NOMO-1 (cell line): ENCODE data around the gene SUSD2.
A peak's percentile ranks its signal among the peaks of the same experiment; 100 is the strongest.
"Not testable (repeated sequence)": the region's sequence is repeated elsewhere in the genome, so short reads cannot be mapped to it uniquely, and the experiment has no call there.

Experiments
- DNase-seq, 2 experiments: peaks; one replicate each; lab custom pipeline; 2025; ENCODE audit not compliant: unreplicated experiment in 2 of 2; lab: John Stamatoyannopoulos, UW

Gene SUSD2

GRCh38 chr22:24209687-24210086 lies 28.4 kb downstream of the SUSD2 start:
- no peak for DNase-seq

DNA sequence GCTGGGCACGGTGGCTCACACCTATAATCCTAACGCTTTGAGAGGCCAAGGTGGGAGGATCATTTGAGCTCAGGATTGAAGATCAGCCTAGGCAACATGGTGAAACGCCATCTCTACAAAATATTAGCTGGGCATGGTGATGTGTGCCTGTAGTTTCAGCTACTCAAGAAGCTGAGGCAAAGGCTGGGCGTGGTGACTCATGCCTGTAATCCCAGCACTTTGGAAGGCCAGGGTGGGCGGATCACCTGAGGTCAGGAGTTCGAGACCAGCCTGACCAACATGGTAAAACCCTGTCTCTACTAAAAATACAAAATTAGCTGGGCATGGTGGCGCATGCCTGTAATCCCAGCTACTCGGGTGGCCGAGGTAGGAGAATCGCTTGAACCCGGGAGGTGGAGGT lies 29.1 kb downstream of the SUSD2 start:
- DNase-seq: not testable (repeated sequence)

GRCh38 chr22:24211716-24212115 lies 30.4 kb downstream of the SUSD2 start:
- not testable (repeated sequence) for DNase-seq

DNA sequence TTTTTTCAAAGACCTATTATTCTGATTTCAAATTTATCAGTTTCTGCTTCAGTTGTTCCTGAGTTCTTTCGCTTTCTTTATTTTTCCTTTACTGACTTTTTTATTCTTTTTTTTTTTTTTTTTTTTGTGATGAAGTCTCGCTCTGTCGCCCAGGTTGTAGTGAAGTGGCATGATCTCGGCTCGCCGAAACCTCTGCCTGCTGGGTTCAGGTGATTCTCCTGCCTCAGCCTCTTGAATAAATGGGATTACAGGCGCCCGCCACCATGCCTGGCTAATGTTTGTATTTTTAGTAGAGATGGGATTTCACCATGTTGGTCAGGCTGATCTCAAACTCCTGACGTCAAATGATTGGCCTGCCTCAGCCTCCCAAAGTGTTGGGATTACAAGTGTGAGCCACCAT lies 31.8 kb downstream of the SUSD2 start:
- not testable (repeated sequence) for DNase-seq

GRCh38 chr22:24214467-24215285 lies 33.4 kb downstream of the SUSD2 start:
- no peak for DNase-seq

DNA sequence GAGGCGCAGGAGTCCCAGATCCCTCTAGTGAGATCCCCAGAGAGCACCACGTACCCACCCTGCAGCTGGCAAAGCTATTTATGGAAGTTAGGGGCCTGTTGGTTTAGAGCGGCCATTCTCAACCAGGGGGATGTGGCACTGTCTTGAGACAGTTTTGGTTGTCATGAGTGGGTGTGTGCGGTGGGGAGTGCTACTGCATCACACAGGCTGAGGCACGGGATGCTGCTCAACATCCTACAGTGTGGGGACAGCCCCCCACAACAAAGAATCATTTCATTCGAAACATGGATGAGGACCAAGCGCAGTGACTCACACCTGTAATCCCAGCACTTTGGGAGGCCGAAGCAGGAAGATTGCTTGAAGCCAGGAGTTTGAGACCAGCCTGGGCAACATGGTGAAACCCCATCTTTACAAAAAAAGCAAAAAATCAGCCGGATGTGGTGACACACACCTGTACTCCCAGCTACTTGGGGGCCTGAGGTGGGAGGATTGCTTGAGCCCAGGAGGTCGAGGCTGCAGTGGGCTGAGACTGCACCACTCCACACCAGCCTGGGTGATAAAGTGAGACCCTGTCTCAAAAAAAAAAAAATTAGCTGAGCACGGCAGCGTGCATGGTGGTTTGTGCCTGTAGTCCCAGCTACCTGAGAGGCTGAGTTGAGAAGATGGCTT lies 35.4 kb downstream of the SUSD2 start:
- DNase-seq: no peak

GRCh38 chr22:24217384-24217783 lies 36.1 kb downstream of the SUSD2 start:
- no peak for DNase-seq

DNA sequence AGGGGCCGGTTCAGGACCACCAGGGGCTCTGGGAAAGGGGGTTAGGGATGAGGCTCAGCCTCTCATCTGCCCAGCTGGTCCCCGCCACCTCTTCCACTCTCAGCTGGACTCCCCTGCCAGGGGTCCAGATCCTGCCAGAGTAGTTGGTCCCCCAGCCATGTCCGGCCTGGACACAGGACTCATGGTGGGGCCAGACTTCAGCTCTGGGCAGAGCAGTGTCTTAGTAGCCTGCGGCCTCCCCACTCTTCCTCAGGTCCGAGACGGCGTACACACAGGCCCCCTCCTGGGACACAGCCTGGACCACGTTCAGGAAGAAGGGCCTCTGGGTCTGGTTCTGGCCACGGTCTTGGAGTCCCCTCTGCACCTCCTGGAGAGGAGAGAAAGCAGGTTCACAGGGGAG lies 38.5 kb downstream of the SUSD2 start:
- no peak for DNase-seq

DNA sequence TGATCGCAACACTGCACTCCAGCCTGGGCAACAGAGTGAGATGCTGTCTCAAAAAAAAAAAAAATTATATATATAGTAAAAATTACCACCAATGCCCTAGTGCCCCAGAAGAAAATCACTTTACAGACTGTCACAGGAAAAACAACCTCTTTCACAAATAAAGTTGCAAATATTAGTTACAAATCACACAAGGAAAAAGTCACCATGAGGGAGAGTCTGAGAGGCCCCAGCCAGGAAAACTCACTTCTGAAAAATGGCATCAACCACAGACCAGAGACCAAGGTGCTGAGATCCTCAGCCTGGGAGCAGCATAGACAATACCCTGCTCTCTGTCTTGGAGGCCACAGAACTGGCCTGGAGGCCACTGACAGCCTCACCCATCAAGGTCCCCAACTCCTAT lies 43.2 kb downstream of the SUSD2 start:
- no peak for DNase-seq

GRCh38 chr22:24225044-24225601 lies 43.8 kb downstream of the SUSD2 start:
- no peak for DNase-seq

- no peak for DNase-seq
Observed at GRCh38 chr22:24225951-24226350, 44.7 kb downstream of the SUSD2 start.

- DNase-seq: peak; percentile 4 to 6
Observed at GRCh38 chr22:24230911-24231656, 49.8 kb downstream of the SUSD2 start.

DNA sequence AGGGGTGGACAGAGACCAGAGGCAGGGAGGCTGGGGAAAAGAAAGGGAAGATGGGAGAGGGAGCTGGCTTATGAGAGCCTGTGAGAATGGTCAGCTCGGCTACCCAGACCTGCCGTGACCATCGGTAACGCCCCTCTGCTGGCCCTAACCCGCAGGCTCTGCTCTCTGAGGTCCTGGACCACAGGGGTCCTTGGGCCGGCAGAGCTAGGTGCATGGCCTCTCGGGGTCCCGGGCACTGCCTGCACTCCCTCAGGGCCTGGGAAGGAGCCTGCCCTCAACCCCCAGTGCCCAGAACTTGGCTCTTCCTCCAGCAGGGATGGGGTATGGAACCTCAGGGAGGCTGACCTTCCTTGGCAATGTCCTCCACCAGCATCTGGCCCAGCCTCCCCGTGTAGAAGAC lies 50.4 kb downstream of the SUSD2 start:
- DNase-seq: no peak

- DNase-seq: no peak
Observed at GRCh38 chr22:24232124-24232523, 50.8 kb downstream of the SUSD2 start.

- no peak for DNase-seq
Observed at GRCh38 chr22:24232725-24233124, 51.4 kb downstream of the SUSD2 start.

DNA sequence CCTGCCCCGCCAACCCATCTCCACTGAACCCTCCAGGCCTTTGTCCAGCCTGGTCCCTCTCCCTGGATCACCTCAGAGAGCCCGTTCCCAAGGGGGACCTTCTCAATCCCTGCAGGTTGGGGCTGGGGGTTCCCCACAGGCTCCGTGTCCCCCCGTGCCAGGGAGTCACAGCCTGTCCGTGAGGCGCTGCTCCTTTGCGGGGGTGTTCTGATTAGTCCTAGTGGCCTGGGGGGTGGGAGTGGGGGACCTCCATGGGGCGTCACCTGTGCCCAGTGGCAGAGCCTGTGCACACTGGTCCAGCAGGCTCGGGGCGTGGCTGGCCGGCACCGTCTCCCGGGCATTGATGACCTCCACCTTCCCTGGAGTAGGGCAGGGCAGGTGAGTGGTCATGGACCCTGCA lies 51.9 kb downstream of the SUSD2 start:
- no peak for DNase-seq

- no peak for DNase-seq
Observed at GRCh38 chr22:24233816-24234215, 52.5 kb downstream of the SUSD2 start.

GRCh38 chr22:24235315-24235714 lies 54.0 kb downstream of the SUSD2 start:
- DNase-seq: no peak

- no peak for DNase-seq
Observed at GRCh38 chr22:24236656-24237055, 55.4 kb downstream of the SUSD2 start.

- DNase-seq: not testable (repeated sequence)
Observed at GRCh38 chr22:24238101-24238694, 56.9 kb downstream of the SUSD2 start.
